Kidney capillary endothelial cell (primary cell): ENCODE data around the gene BTBD3.

ENCODE experiments used
- DNase-seq: peaks from one replicate; pipeline ENCODE4 v3.0.0-alpha.2; 2018; ENCODE audit warnings: low spot score

Gene BTBD3

DNA sequence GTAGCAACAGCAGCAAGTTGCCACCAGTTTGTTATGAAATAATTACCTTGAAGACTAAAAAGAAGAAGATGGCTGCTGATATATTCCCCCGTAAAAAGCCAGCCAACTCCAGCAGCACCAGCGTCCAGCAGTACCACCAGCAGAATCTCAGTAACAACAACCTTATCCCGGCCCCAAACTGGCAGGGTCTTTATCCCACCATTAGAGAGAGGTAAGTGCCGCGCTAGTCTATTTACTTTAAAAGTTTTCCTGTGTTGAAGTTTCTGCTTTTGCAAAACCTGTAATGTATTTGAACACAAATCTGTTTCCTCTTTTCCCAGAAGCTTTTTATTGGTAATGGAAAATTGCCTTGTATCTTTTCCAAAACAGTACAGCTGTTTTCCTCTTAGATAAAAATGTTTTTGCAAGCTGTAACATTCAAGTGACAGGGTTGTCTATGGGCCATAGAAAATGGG is 725 bp downstream of the BTBD3 start:
- DNase-seq = no peak

- DNase-seq = no peak
Observed at GRCh38 chr20:11918981-11919380, 1.3 kb downstream of the BTBD3 start.

DNA sequence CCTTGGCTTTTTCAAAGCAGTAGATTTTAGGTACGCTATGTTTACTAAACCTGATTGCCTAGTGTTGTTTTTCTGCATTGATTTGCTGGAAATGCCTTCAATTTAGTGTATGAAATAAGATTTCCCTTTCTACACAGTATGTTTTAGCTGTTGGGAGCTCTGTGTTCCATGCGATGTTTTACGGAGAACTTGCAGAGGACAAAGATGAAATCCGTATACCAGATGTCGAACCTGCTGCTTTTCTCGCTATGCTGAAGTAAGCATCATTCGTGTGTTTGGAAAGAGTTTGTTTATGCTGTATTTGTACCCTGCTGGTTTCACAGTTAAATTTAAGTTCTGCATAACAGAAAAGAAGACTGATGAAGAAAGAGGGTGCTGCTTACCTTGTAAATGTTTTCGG is 1.9 kb downstream of the BTBD3 start:
- no peak for DNase-seq

GRCh38 chr20:11920083-11920482 is 2.4 kb downstream of the BTBD3 start:
- no peak for DNase-seq

GRCh38 chr20:11921321-11921720 is 3.6 kb downstream of the BTBD3 start:
- no peak for DNase-seq

DNA sequence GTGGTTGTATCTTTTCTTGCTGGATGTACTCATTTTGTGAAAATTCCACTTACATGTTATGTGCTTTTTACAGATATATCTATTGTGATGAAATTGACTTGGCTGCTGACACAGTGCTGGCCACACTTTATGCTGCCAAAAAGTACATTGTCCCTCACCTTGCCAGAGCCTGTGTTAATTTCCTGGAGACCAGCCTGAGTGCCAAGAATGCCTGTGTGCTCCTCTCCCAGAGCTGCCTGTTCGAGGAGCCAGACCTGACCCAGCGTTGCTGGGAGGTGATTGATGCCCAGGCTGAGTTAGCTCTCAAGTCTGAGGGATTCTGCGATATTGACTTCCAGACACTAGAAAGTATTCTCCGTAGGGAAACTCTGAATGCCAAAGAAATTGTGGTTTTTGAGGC is 4.9 kb downstream of the BTBD3 start:
- DNase-seq = no peak

DNA sequence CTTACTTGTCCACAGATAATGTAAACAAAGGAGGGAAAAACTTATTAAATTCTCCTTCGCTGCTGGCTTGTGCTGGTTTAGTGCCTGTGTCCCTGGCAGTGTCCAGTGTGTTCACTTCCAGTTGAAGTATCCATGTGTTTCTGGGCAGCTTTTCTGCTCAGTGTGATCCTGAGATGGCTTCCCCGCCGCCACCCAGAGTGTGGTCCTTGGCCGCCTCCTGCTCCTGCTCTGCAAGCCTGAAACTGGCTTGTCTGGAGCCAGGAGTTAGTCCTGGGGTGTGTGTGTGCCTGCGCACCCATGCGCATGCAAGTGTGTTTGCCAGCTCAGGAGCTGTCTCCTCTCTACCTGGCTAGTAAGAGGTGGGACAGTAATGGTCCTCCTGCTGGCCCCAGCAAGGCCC is 7.2 kb downstream of the BTBD3 start:
- no peak for DNase-seq

- DNase-seq = no peak
Observed at GRCh38 chr20:11926292-11926998, 8.8 kb downstream of the BTBD3 start.

- no peak for DNase-seq
Observed at GRCh38 chr20:11929947-11930346, 12.3 kb downstream of the BTBD3 start.

GRCh38 chr20:11935212-11936154 is 17.8 kb downstream of the BTBD3 start:
- no peak for DNase-seq

- DNase-seq = no peak
Observed at GRCh38 chr20:11936157-11936556, 18.5 kb downstream of the BTBD3 start.

- DNase-seq = no peak
Observed at GRCh38 chr20:11937230-11937629, 19.5 kb downstream of the BTBD3 start.

GRCh38 chr20:11941593-11942246 is 24.0 kb downstream of the BTBD3 start:
- no peak for DNase-seq

- DNase-seq = no peak
Observed at GRCh38 chr20:11943778-11944177, 26.1 kb downstream of the BTBD3 start.

- no peak for DNase-seq
Observed at GRCh38 chr20:11948806-11949205, 31.1 kb downstream of the BTBD3 start.

GRCh38 chr20:11949711-11950110 is 32.0 kb downstream of the BTBD3 start:
- DNase-seq = no peak

GRCh38 chr20:11951696-11952095 is 34.0 kb downstream of the BTBD3 start:
- no peak for DNase-seq

DNA sequence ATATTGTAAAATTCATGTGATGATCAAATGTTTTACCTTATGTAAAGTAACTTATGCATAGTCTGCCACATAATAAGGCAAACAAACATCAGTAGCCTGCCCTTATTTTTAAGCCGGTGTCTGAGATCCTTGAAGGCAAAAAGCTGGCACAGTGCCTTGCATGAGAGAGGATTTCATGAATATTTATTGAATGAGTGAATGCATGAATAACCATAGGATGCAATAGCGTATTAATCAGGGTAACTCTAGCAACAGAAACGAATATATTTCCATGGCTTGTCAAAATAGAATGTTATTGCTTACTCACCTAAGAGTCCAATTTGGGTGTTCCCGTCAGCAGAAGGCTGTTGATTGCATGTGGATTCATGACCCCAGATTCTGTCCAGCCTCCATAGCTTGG is 34.9 kb downstream of the BTBD3 start:
- no peak for DNase-seq

- no peak for DNase-seq
Observed at GRCh38 chr20:11957911-11958310, 40.2 kb downstream of the BTBD3 start.

DNA sequence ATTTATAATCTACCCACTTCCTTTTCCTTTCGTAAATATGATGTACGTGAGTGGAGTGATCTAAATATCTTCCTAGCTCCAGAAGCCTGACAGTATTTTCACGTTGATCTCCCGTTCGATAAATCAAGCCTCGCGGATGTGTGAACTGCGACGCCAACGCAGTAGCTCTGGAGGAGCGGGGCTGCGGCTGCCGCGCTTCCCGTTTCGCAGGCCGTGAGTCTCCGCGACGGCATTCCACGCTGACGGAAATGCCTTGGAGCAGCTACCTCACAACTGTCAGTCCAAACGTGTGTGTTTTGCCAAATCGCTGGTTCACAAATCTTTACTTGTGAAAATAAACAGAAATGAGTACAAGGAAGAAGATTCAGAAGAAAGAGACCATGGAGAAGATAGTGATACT is 41.2 kb downstream of the BTBD3 start:
- no peak for DNase-seq

DNA sequence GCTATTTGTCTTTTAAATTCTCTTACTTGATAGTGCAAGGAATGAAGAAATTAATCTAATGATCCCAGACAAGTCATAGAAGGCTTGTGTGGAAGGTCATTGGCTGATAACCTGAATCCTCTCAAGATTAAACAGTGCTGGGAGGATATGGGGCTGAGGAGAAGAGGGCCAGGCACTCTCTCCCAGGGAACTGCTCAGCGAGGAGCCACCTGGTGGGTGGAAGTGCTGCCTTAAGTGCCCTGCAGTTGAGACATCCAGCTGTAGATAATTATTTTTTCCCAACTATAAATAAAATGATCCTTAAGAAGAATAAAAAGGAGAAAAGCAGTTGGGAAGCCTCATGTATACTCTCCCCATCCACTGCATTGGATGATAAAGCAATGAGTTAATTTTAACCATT is 47.9 kb downstream of the BTBD3 start:
- DNase-seq = no peak

GRCh38 chr20:11966186-11966585 is 48.5 kb downstream of the BTBD3 start:
- DNase-seq = no peak
